HG03103 (cell line): ENCODE results near the gene PTK6.
"Not testable (repeated sequence)": the region's sequence is repeated elsewhere in the genome, so short reads cannot be mapped to it uniquely, and the experiment has no call there.

Experiments used
- ATAC-seq: cut with Tn5 transposase; IDR thresholded peaks from one replicate; pipeline ENCODE4 v1.9.1; 2021; ENCODE audit warnings: low read depth; ENCODE audit not compliant: unreplicated experiment

Gene PTK6

DNA sequence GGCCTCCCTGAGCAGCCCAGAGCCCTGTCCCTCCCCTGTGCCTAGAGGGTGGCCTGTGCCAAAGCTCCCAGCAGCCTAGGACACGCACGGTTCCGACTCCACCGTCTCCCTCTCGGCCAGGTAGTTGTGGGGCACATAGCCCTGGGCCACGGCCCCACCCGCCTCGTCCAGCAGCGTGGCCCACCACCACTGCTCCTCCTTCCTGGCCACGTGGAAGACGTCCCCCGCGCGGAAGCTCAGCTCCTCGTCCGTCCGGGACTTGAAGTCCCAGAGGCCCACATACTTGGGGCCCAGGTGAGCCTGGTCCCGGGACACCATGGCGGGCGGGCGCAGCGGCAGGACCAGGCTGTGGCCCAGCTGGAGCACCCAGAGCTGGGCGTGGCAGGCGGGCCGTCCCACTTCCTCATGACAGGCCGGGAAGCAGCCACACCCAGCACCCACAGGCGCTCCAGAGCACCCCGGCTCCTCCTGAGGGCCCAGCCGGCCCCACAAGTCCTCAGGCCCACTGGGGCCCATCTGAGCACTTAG lies at the start of gene PTK6:
PTK6 (minus strand) TSS at position 380 of the 528 bp plus-strand sequence; CDS start at position 318, 62 bp downstream.
- ATAC-seq = peak; percentile 6

DNA sequence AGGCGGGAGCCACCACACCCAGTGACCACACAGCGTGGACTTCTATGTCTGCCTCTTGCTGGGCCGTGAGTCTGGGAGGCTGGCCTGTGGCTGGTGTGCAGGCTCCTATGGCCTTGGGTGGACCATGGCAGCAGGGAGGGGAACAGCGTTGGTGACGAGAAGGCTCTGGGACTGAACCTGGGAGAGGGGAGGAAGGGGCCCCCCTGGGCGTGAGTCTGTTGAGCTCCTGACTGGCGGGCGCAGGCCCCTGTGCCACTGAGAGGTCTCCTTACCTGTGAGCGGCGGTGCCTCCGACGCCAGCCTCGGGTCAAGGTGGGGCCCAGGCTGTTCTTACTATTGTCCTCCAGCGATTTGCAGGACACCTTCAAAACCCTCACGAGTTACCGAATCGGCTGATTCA lies 49.6 kb upstream of the PTK6 start:
- no peak for ATAC-seq

DNA sequence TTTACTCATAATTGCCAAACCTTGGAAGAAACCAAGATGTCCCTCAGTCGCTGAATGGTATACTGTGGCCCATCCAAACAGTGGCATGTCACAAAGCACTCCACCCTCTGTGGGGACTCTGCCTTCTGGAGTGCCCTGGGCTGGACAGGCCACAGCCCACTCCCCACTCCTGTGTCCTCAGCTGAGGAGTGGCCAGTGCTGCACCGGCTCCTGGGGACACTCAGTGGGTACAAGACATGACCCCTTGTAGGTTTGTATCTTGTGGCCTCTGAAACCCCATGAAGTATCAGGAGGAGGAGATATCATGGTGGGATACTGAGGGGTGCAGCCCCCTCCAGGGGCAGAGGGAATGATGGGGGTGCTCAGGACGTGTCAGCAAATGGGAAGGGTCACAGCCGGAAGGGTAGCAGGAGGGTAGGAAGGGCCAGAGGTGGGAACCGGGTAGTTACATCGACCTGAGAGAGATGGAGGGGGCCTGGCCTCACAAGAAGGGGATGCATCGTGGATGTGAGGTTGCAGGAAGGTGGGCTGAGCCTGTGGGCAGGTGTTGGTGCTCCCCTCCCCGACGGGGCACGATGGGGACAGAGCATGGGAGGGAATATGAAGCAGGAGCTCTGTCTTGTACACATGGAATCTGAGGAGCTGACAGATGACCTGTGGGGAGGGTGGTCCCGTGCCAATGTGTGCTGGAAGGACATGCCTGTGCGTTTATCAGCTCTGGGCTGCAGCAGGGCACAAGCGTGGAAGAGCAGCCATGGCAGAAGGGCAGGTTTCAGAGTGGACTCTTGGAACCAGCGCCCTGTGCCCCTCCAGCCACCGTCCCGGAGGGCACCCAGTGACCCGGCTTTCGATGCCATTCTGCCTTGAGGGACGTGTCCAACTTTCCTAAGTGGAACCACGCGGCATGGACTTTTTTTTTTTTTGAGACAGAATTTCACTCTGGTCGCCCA lies 48.7 kb upstream of the PTK6 start:
- ATAC-seq = no peak

DNA sequence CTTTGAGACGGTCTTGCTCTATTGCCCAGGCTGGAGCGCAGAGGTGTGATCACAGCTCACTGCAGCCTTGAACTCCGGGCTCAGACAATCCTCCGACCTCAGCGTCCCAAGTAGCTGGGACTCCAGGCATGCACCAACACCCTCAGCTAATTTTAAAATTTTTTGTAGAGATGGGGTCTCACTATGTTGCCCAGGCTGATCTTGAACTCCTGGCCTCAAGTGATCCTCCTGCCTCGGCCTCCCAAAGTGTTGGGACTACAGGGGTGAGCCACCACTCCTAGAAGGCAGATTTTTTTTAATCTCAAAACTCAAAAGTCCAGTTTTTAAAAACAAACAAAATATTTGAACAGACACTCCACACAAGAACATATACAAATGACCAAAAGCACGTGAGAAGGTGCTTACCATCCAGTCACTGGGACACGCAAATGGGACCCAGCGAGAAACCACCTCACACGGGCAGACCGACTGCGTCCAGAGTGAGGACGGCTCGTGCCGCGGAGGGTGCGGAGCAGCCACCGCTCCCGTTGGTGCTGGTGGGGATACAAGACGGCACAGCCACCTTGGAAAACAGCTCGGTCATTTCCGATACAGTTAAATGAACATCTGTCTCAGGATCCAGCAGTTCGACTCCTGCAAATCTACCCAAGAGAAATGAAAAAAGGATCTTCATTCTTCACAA lies 45.3 kb upstream of the PTK6 start:
- ATAC-seq = no peak

DNA sequence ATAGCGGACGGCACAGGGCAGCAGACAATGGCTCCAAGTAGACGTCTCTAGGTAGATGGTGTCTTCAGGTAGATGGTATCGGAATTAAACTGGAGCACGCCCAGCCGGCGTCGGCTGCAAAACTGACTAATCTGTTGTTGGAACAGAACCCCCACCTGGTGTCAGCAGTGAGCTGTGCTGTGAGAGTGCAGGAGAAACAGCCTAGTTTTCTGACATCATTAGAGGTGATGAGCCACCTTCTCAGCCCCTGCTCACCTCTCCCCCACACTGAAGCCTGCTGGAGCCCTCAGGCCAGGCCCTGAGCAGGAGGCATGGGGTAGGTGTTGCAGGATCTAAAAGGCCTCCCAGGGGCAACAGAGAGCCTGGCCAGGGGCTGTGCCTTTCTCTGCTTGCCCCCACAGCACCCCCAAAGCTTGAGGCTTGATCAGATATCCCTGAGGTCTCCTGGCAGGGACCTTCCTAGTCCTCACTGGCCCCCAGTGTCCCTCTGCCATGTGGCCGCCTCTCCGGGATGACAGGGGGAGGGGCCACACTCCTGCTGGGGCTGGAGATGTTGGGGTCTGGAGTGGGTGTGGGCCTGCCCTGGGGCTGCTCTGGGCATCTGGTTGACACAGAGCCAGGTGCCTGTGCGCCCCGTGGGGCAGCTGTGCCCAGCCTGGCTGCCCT lies 43.8 kb upstream of the PTK6 start:
- no peak for ATAC-seq

DNA sequence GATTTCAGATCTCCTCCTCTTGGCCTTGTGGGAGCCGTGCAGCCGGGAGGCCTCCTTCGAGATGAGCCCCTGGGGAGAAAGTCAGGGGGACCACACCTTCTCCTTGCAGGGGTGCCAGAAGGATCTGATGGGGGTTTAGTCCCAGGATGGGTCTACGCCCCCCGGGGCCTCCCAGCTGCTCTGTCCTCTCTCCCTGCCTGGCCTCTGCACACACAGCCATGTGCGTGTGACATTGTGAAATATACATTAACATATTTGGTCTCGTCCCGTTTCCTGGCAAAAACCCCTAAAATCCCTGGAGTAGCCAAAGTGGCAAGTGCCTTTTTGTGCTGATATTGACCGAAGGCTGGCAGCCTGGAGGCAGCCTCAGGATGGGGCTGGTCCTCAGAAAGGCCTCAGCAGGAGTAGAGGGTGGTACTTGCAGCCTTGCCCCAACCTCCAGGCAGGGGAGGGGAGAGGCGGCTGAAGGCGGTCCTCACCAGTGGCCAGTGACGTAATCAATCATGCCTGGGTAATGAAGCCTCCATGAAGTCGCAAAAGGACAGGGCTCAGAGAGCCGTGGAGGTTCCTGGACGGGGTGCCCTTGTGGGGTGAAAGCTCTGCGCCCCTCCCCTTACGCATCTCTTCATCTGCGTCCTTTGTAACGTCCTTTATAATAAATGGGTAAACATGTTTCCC lies 42.0 kb upstream of the PTK6 start:
- no peak for ATAC-seq

DNA sequence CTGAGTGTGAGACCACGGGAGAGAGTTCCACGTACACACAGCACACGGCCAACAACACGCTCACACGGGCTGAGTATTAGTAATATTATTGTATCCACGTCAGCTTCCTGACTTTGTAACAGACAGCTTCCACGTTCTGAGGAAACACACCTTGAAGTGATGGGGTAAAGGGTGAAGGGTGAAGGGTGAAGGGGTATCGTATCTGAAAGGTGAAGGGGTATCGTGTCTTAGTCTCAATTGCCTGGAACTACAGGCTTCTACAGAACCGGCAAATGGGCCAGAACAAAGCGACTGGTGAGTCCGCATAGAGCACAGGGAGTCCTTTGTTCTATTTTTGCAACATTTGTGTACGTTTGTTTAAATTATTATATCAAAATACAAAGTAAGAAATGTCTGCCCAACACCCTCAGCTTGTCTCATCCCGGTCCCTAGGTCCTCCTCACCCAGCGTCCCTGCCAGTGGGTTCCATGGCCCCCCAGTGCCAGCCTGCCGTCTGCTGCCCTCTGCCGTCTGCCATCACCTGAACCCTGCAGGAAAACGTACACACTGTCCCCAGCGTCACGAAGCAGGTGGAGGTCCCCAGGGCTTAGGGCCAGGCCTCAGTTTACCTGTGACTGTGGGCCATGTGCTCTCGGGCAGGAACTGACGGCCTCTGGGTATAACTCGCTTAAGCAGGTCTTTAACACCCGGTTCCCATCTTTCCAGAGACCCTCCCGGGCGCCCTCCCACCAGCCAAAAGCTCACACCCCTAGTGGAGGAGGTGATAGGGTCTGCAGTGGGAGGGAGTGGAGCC lies 41.2 kb upstream of the PTK6 start:
- ATAC-seq = no peak

DNA sequence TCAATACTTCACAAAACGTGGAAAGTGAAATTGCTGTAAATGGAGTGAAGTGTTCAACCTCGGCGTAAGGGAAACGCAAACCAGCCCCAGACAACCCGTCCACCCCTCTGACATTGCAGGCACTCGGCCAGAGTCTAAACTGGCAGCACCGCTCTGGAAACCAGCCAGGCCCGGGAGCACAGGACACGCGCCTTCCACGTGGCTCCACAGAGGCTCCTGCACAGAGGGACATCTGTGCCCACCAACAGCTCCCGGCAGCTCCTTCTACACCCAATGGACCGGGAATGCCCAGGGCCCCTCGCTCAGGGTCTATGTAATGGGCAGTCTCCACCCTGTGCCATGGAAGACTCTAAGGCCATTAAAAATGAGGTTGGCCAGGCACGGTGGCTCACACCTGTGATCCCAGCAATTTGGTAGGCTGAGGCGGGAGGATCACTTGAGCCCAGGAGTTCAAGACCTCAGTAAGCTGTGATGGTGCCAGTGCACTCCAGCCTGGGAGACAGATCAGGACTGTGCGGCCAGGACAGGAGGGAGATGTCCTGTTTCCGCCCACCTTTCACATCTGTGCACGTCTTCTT lies 40.2 kb upstream of the PTK6 start:
- no peak for ATAC-seq

DNA sequence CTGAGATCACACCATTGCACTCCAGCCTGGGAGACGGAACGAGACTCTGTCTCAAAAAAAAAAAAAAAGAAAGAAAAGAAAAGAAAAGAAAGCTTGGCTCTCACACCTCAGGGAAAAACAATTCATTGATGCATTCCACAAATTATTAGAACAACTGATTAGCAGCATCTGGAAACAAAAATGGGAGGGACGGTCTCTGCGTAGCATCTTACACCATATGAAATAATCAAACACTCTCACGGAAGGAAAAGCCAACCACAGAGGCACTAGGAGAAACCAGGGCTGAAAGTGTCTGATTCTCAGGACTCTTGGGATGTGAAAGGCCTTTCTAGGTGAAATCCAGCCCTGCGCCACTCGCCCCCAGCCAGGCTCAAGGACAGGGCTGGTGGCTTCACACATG lies 39.1 kb upstream of the PTK6 start:
- no peak for ATAC-seq

DNA sequence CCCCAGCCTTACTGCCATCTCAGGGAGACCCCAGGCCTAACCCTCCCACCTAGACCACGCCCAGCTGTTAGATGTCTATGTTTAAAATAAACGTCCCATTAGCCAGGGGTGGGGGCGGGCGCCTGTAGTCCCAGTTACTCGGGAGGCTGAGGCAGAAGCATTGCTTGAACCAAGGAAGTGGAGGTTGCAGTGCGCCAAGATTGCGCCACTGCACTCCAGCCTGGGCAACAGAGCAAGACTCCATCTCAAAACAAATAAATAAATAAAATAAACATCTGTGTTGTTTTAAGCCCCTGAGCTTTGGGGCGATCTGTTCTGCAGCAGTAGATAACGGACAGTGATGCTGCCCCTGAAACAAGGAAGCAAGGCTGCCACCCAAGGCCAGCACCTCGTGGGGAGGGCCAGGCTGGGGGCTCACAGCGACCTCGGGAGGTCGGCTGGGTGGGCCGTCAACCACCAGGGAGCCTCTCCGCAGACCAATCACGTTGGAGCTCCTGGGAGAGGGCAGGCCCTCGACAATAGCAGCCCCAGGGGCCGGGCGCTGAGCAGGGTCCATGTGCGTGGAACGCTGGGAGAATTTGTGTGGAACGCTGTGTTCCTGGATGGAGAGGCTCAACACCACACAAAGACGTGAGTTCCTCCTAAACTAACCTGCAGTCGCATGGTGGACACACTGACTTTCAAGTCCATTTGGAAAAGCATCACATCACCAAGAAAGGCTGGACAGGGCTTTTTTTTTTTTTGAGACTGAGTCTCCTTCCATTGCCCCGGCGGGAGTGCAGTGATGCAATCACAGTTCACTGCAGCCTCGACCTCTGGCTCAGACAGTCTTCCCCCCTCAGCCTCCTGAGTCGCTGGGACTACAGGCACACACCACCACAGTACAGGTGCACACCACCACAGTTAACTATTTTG lies 37.9 kb upstream of the PTK6 start:
- ATAC-seq = no peak

DNA sequence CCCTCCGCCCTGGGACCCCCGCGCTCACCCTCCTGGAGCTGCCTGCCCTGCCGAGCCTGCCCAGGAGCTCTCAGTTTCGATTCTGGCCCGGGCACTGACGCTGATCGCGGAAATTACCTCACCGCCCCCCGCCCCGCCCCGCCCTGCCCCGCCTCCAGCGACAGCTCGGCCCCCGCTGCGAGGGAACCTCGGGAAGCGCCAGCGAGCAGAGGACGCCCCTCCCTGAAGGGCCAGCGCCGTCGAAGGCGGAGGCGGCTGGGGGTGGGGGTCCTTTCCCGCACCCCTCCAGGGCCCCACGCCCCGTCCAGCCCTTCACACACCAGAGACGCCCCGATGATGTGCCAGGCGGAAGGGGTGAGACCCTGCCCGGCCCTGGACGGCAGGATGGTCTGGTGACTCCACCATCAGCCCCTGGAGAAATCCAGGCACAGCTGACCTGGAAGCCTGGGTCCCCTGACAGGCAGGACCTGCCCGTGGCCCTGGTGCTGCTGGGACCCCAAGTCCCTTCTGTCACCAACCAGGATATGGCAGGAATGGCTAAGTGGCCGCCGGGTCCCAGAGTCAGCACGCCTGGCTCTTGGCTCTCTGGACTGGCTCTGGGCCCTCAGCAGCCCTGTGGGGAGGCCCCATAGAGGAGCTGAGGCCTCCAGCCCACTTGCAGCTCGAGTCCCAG lies 37.1 kb upstream of the PTK6 start, which contains the start of gene HELZ2:
HELZ2 (minus strand) TSS at position 84 of the 673 bp plus-strand sequence. CDS start 1,854 bp downstream, outside the sequence.
- ATAC-seq = no peak

DNA sequence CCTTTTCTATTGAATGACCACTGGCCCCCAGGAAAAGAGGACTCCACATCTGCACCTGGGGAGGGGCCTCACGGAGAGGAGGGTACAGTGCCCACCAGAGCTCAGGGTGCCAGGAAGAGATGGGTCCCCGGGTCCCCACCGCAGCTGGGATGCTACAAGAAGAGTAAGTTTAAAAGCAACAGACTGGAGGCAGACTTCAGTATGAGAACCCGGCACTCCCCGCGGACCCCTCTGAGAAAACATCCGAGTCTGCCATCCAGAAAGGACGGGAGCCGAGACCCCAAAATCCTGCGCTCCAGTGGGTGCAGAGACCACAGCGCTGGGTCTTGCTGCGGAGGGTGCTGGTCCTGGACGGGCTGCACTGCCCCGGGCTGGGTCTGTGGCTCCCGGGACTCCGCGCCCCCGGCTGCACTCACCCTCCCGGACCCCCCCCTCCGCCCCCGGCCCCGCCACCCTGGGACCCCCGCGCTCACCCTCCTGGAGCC lies 36.5 kb upstream of the PTK6 start:
- ATAC-seq = no peak

DNA sequence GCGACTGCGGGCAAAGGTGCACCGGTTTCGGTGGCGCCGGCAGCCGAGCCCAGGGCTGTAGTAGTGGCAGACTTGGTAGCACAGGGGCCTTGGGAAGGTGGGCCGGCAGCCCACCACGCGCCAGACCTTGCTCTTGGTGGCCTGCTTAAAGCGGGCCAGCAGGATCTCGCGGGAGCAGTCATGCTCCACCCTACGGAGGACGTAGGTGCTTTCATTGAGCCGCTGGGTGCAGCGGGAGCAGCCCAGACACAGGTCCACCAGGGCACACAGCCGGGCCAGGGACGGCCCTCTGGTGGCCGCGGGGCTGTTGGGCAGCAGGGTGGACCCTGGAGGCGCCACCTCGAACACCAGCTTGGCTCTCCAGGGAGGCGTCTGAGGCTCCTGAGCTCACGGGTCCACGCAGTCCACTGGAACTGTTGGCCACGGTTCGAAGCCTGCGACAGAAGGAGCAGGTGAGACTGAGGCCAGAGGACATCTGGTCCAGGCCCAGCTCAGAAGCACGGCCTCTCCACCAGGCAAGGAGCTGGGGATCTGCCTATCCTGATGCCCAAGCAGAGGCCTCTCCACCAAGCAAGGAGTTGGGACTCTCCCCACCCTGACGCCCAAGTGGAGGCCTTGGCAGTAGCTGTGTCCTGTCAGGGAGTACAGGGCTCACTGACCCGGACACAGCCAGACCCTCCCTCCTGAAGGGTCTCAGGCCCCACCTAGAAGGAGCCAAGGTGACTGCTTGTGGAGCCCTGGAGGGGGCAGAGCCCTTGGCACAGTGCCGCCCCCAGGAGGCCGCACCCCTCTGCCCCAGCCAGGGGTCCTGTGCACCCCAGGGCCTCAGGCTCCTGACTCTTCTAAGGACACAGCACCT lies 35.8 kb upstream of the PTK6 start:
- no peak for ATAC-seq

DNA sequence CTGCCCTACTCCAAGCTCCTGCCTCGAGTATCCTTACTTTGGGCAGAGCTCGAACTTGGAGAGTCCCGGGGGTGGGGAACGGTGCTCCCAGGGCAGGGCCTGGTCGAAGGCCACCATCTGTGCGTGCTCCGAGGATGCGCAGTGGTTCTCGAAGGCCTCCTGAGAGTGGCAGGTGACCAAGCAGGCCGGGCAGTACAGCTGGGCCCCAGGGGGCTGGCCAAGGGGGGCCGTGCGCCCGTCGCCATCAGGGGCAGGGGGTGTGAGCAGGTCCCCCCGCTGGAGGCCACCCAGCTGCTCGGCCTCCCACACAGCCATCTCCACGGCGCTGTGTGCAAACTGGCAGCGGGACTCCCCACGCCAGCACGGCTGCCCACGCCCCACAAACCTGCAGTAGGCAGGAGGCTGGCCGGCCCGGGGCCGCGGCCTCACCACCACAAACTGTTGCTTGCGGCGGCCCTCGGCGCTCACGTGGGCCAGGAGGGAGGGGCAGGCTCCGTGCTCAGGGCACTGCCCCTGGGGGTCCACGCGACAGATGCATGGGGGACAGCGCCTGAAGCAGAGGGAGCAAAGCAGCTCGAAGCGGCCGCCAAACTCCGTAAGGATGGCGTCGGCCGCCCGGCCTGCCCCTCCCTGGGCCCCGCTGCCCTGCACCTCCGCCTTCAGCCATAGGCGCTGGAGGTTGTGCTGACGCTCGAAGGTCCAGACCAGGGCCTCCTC lies 35.1 kb upstream of the PTK6 start:
- ATAC-seq = no peak

DNA sequence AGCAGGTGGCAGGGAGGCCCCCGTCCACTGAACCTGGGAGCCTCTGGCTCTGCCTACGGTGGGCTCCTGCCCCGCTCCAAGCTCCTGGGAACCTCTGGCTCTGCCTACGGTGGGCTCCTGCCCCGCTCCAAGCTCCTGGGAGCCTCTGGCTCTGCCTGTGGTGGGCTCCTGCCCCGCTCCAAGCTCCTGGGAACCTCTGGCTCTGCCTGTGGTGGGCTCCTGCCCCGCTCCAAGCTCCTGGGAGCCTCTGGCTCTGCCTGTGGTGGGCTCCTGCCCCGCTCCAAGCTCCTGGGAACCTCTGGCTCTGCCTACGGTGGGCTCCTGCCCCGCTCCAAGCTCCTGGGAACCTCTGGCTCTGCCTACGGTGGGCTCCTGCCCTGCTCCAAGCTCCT lies 33.9 kb upstream of the PTK6 start:
- ATAC-seq = not testable (repeated sequence)
